Measurements from ENCODE around the gene COPG2.

GRCh38 chr7:130650611-130651120 is 17.9 kb downstream of the COPG2 start:
- TF ChIP-seq, protein P1, sequence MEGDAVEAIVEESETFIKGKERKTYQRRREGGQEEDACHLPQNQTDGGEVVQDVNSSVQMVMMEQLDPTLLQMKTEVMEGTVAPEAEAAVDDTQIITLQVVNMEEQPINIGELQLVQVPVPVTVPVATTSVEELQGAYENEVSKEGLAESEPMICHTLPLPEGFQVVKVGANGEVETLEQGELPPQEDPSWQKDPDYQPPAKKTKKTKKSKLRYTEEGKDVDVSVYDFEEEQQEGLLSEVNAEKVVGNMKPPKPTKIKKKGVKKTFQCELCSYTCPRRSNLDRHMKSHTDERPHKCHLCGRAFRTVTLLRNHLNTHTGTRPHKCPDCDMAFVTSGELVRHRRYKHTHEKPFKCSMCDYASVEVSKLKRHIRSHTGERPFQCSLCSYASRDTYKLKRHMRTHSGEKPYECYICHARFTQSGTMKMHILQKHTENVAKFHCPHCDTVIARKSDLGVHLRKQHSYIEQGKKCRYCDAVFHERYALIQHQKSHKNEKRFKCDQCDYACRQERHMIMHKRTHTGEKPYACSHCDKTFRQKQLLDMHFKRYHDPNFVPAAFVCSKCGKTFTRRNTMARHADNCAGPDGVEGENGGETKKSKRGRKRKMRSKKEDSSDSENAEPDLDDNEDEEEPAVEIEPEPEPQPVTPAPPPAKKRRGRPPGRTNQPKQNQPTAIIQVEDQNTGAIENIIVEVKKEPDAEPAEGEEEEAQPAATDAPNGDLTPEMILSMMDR (IDR thresholded peaks at IDR 0.05; ENCODE audit: low read depth, low read length), result no peak
- TF ChIP-seq EZH2phosphoT487 (IDR thresholded peaks at IDR 0.05; ENCODE audit: low read depth), result no peak
